ENCODE data around the gene FAM53B.

- TF ChIP-seq CTCF (IDR thresholded peaks at IDR 0.05) (no peak), POLR2A (IDR thresholded peaks at IDR 0.05) (no peak), POLR2AphosphoS5 (IDR thresholded peaks at IDR 0.05) (no peak)
These were observed 15.9 kb downstream of the FAM53B start for GRCh38 chr10:124728071-124728829.

Measured in breast epithelium (tissue), 3 donors.